HG03097 (cell line): Measurements from ENCODE around the gene STK4.

ENCODE experiments used
- ATAC-seq: cut with Tn5 transposase; IDR thresholded peaks from one replicate; pipeline ENCODE4 v1.9.1; 2021; ENCODE audit not compliant: unreplicated experiment, low FRiP score

Gene STK4

DNA sequence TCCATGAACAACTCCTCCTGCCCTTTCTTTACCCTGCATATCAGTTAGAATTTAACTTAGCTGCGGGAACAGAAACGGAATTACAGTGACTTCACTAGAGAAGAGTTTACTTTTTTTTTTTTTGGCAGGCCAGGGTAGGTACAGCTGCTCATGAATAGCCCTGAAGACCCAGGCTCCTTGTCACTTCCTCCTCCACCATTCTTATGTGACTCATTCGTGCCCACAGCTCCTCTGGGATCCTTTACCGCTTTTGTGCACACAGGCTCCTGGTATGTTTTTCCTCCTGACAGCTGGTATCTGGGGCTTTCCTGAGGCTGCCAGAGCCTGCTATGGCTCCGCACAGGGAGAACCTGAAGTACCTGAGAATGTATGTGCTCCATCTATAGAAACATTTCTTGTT is 138.5 kb downstream of the STK4 start:
- ATAC-seq: no peak

DNA sequence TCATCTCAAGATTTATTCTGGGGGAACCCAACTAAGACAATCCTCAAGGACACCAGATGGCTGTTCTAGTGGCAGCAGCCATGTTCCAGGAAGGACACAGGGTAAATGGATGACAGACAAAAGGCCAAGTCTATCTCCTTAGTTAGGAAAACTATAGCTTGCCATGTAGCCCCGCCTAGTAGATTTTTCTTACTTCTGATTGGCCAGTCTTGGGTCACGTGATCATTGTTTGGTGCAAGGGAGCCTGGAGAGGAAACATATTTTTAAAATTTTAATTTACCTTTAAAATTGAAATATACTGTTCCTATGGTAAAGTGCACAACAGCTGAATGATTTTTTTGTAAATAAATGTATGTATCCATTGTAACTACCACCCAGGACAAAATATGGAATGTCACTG is 139.0 kb downstream of the STK4 start:
- ATAC-seq: no peak

DNA sequence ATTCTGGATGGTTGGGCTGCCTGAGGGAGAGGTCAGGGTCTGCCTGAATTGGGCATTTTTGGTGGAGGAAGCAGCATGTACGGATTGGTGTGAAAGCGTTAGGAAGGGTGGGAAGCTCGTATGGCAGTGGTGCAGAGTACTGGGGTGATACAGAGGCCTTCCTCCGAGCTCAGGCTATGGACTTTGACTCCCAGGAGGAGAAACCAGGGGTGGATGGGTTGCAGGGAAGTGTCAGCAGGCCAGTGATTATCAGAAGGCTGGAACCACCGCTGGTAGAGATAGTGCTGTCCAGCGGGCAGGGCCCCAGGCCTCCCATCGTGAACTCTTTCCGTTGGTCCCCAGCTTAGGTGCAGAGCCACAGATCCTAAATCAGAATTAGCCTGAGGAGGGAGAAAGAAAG is 143.3 kb downstream of the STK4 start:
- no peak for ATAC-seq

DNA sequence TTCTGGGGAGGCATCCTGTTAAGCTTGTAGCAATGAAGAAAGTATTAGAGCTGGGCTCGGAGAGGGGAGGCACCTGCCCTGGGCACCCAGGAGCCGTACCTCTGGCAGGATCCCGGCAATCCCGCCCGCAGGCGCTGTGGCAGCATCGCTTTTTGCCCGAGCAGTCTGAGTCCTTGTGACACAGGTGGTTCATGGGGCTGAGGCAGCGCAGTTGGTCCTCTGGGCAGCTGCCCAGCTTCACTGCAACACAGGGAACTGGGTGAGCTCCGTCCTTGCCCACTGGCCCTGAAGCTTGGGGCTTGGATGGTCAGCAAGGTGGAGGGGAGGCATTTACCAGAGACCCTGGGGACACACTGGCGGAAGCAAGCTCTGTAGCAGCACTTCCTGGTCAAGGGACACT is 144.0 kb downstream of the STK4 start:
- no peak for ATAC-seq

GRCh38 chr20:45111285-45111684 is 145.0 kb downstream of the STK4 start:
- no peak for ATAC-seq

- ATAC-seq: no peak
Observed at GRCh38 chr20:45111799-45112471, 145.6 kb downstream of the STK4 start.

GRCh38 chr20:45112754-45113153 is 146.4 kb downstream of the STK4 start:
- no peak for ATAC-seq

DNA sequence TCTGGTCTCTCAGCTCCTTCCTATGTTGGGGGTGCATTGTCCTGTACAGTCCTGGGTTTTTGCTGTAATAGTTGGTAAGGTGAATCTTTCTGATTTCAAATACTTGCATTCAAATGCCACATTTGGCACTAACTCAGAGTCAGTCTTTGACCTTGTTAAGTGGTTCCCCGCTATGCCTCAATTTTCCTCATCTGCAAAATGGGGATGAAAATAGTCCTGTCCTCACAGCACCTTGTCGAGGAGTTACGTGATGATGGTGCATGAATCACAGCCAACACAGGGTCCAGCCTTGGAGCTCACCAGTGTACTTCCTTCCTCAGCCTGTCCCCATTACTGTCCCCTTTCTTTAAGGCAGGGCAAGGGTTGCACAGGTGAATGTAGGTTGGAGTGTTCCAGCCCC is 147.6 kb downstream of the STK4 start:
- no peak for ATAC-seq

- no peak for ATAC-seq
Observed at GRCh38 chr20:45114465-45115385, 148.4 kb downstream of the STK4 start, which contains the start of gene WFDC5. TSS of gene WFDC5 (minus strand) at chr20:45115174. CDS start at chr20:45115083, 91 bp downstream.

GRCh38 chr20:45115386-45115774 is 149.1 kb downstream of the STK4 start:
- no peak for ATAC-seq

- ATAC-seq: no peak
Observed at GRCh38 chr20:45115829-45116228, 149.5 kb downstream of the STK4 start.

GRCh38 chr20:45117581-45117980 is 151.3 kb downstream of the STK4 start:
- ATAC-seq: no peak

GRCh38 chr20:45118028-45118427 is 151.7 kb downstream of the STK4 start:
- no peak for ATAC-seq

DNA sequence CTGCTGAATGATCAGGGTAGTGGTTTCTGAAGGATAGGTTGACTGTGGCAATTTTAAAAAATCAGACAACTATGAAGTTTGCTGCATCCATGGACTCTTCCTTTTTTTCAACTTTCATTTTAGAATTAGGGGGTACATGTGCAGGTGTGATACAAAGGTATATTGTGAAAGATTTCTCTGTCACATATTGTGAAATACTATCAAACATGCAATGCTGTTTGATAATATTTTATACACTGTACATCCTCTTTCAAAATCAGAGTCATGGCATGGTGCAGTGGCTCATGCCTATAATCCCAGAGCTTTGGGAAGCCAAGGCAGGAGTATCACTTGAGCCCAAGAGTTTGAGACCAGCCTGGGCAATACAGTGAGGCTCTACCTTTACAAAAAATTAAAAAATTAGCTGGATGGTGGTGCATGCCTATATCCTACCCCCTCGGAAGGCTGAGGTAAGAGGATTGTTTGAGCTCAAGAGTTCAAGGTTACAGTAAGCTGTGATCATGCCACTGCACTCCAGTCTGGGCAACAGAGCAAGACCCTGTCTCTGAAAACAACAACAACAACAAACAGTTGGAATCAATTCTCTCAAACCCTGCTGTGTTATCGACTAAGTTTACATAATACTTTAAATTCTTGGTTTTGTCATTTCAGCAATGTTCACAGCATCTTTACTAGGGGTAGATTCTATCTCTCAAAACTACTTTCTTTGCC is 153.4 kb downstream of the STK4 start:
- no peak for ATAC-seq

DNA sequence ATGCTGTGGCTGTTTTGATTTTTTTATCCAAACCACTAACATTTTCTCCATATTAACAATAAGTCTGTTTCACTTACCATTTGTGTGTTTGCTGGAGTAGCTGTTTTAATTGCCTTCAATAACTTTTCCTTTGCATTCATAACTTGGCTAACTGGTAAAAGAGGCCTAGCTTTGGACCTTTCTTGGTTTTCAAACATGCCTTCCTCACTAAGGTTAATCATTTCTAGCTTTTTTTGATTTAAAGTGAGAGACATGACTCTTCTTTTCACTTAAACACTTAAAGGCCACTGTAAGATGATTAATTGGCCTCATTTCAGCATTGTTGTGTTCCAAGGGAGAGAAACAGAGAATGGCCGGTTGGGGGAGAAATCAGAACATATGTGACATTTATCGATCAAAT is 155.1 kb downstream of the STK4 start:
- ATAC-seq: no peak

- ATAC-seq: no peak
Observed at GRCh38 chr20:45124365-45124764, 158.1 kb downstream of the STK4 start, which contains the start of gene WFDC12. TSS of gene WFDC12 (minus strand) at chr20:45124465. CDS start at chr20:45124447, 18 bp downstream.

DNA sequence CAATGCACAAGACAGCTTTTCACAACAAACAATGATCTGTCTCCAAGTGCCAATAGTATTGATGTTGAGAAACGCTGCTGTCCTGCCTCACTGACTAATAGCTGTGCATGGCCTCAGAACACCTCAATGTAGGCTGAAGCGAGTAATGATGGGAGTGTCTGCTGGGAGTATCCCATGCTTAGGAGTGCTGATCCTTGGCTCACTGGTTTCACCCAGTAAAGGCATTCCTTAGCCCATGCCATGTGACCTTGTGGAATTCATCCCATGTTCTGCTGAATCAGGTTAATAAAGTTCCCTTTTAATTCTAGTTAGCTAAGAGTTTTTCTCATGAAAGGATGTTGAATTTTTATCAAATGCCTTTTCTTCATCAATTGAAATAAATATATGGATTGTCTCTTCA is 161.8 kb downstream of the STK4 start:
- ATAC-seq: no peak
